Measurements from ENCODE around the gene EDC4.

GRCh38 chr16:67844497-67844896, 28.4 kb upstream of the EDC4 start:
- TF ChIP-seq, protein P1, sequence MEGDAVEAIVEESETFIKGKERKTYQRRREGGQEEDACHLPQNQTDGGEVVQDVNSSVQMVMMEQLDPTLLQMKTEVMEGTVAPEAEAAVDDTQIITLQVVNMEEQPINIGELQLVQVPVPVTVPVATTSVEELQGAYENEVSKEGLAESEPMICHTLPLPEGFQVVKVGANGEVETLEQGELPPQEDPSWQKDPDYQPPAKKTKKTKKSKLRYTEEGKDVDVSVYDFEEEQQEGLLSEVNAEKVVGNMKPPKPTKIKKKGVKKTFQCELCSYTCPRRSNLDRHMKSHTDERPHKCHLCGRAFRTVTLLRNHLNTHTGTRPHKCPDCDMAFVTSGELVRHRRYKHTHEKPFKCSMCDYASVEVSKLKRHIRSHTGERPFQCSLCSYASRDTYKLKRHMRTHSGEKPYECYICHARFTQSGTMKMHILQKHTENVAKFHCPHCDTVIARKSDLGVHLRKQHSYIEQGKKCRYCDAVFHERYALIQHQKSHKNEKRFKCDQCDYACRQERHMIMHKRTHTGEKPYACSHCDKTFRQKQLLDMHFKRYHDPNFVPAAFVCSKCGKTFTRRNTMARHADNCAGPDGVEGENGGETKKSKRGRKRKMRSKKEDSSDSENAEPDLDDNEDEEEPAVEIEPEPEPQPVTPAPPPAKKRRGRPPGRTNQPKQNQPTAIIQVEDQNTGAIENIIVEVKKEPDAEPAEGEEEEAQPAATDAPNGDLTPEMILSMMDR (conservative IDR thresholded peaks at IDR 0.05; ENCODE audit: low read length): no peak
- no peak for TF ChIP-seq EZH2phosphoT487 (IDR thresholded peaks at IDR 0.05; ENCODE audit: borderline replicate concordance, low read depth, low read length)

Data from OCI-LY7 (cell line).